ENCODE data around the gene EEFSEC. TPM values are rescaled to one million over a fixed set of nuclear protein-coding genes. Genes with fewer than 3 reads are reported as not detected.

EEFSEC gene
- total and polyA plus RNA-seq, 2 of the 8 experiments (the other 6 are each of a cell fraction or from before 2014, with no cell fraction given): 13.1 to 19.8 TPM

DNA sequence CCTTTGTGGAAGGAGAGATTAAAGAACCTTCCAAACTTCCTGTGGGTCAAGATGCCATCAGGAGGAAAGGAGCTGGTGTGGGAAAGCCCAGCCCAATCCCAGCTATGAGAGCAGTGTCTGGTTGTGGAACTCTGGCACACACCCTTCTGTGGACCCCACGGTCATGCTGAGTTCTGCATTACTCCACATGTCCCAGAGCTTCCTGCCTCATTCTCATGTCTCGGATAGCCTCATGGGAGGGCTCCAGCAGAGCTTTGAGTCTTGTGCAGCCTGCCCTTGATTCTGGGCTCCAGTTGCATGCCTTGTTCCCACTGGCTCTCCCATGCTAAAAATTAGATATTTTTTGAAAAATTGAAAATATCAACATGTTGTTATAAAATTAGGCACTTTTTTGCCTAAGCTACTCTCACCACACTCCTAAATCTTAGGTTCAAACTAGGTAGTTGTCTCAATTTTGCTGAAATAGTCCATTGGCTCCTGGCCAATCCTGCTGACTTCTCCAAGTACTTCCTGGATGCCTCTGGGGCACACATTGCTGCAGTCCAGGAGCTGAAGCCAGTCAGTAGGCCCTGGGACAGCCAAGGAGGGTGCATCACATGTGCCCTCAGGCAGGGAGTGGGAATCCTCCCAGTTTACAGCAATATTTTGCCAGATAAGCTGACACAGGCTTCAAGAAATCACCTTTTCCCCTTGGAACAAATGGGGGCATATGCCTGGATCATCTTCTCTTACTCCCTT, 144.3 kb downstream of the EEFSEC start:
- Histone ChIP-seq H3K23ac (ENCODE audit: insufficient read length) (no peak overlapping the region), H3K4me3 (ENCODE audit: extremely low read depth in 1 of 4, insufficient read depth in 2 of 4, low read depth in 3 of 4, low read length in 4 of 4) (no peak overlapping the region), H3K36me3 (ENCODE audit: control insufficient read depth in 2 of 4, insufficient read depth in 4 of 4, low read length in 3 of 4) (no peaks in the 10 kb centered on the region), H4K5ac (ENCODE audit: insufficient read length, low read depth, low read length) (no peak overlapping the region), H4K91ac (replicated peaks; ENCODE audit: insufficient read length, low read length) (no peak overlapping the region), H3K9me3 (ENCODE audit: insufficient read depth in 2 of 2, low read depth in 1 of 2, low read length in 1 of 2) (no peaks in the 10 kb centered on the region), H3K27ac (ENCODE audit: low read depth, low read length) (no peak overlapping the region), H3K56ac (replicated peaks; ENCODE audit: insufficient read length, low read depth, low read length) (no peak overlapping the region), H3K23me2 (ENCODE audit: low read depth, low read length) (no peaks in the 10 kb centered on the region), H2BK15ac (ENCODE audit: low read length) (no peak overlapping the region), H4K8ac (ENCODE audit: extremely low read depth, insufficient read depth, low read length) (no peak overlapping the region), H4K20me1 (replicated peaks in 1 of 2; ENCODE audit: control insufficient read depth in 1 of 2, insufficient read depth in 2 of 2, low read length in 2 of 2) (no peaks in the 10 kb centered on the region), H2BK20ac (ENCODE audit: low read length) (no peak overlapping the region), H3K14ac (ENCODE audit: insufficient read length) (no peak overlapping the region), H3K79me2 (ENCODE audit: control insufficient read depth in 1 of 2, insufficient read depth in 2 of 2, low read length in 2 of 2) (no peaks in the 10 kb centered on the region), H3K79me1 (ENCODE audit: low read depth, low read length) (no peaks in the 10 kb centered on the region), H2BK5ac (ENCODE audit: low read depth, low read length) (no peak overlapping the region), H2AK5ac (ENCODE audit: low read depth, low read length) (no peak overlapping the region), H2BK120ac (replicated peaks; ENCODE audit: low read depth, low read length) (no peak overlapping the region), H2AFZ (ENCODE audit: low read length) (no peak overlapping the region), H3K18ac (ENCODE audit: extremely low read depth, low read length) (no peak overlapping the region), H3K4ac (replicated peaks; ENCODE audit: insufficient read length, low read depth, low read length) (no peak overlapping the region), H3K9ac (replicated peaks in 1 of 4; ENCODE audit: extremely low read depth in 1 of 4, low read depth in 3 of 4, low read length in 3 of 4) (no peak overlapping the region), H2BK12ac (ENCODE audit: low read depth, low read length) (no peak overlapping the region), H3K4me1 (replicated peaks in 1 of 4; ENCODE audit: control insufficient read depth in 3 of 4, insufficient read depth in 4 of 4, low read length in 3 of 4) (no peaks in the 10 kb centered on the region), H3K27me3 (replicated peaks in 1 of 4; ENCODE audit: control insufficient read depth in 3 of 4, extremely low read depth in 1 of 4, insufficient read depth in 3 of 4, low read length in 3 of 4) (no peaks in the 10 kb centered on the region), H3K4me2 (ENCODE audit: insufficient read depth in 1 of 2, low read depth in 2 of 2, low read length in 2 of 2) (no peak overlapping the region)
- DNase-seq (ENCODE audit: low read depth in 1 of 2, low spot score in 2 of 2) (peak in 1 of 2 experiments; percentile 23), FAIRE-seq (no peak)
- ChIA-PET POLR2A (ENCODE audit: partially characterized antibody) (interaction anchor here (1.1 kb wide), 1 partner anchor 10 kb away, joined by 3 read pairs; no protein-coding TSS in a partner anchor), CTCF (ENCODE audit: partially characterized antibody) (interaction anchor here (0.7 to 5.1 kb wide), 11 partner anchors 9 to 286 kb away, joined by 3 to 22 read pairs (median 3); no protein-coding TSS in a partner anchor)
- 87% methylated on average over 2 of the region's 2 CpGs; no CpG with 5 or more reads in 1 of the 2 experiments for WGBS, 2 experiments (ENCODE audit: extremely low coverage in 1 of 2, insufficient coverage in 1 of 2, insufficient read length in 1 of 2, insufficient replicate concordance in 2 of 2, low coverage in 1 of 2, low lambda C conversion rate in 2 of 2, missing lambda C conversion rate in 1 of 2)
- TF ChIP-seq SRF (IDR thresholded peaks at IDR 0.05; ENCODE audit: low read depth, low read length) (no peak), KDM4A (IDR thresholded peaks at IDR 0.05; ENCODE audit: low read depth, low read length, severe bottlenecking) (no peak), CHD2 (IDR thresholded peaks at IDR 0.05; ENCODE audit: low read length) (no peak), JUND (IDR thresholded peaks at IDR 0.05; ENCODE audit: low read length) (no peak), JUN (IDR thresholded peaks at IDR 0.05; ENCODE audit: low read depth, low read length) (no peak), GTF2F1 (IDR thresholded peaks at IDR 0.05; ENCODE audit: borderline replicate concordance, low read depth, low read length) (no peak), ZNF274 (IDR thresholded peaks at IDR 0.05; ENCODE audit: borderline replicate concordance, extremely low read depth, low read length) (no peak), POLR2A (IDR thresholded peaks at IDR 0.05; ENCODE audit: control extremely low read depth in 1 of 2, low read depth in 2 of 2, low read length in 2 of 2) (no peak), ASH2L (IDR thresholded peaks at IDR 0.05; ENCODE audit: low read length) (no peak), MAFK (IDR thresholded peaks at IDR 0.05; ENCODE audit: low read depth, low read length) (no peak), SIN3A (conservative IDR thresholded peaks at IDR 0.05 in 1 of 2, IDR thresholded peaks at IDR 0.05 in 1 of 2; ENCODE audit: low read depth in 1 of 2, low read length in 2 of 2) (no peak), KDM1A (IDR thresholded peaks at IDR 0.05; ENCODE audit: borderline replicate concordance, low read length) (no peak)
- TF ChIP-seq, protein P1, sequence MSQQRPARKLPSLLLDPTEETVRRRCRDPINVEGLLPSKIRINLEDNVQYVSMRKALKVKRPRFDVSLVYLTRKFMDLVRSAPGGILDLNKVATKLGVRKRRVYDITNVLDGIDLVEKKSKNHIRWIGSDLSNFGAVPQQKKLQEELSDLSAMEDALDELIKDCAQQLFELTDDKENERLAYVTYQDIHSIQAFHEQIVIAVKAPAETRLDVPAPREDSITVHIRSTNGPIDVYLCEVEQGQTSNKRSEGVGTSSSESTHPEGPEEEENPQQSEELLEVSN (IDR thresholded peaks at IDR 0.05): no peak
